Fibroblast of lung (primary cell): ENCODE results near the gene C11orf65. TPM values are rescaled to one million over a fixed set of nuclear protein-coding genes. Genes with fewer than 3 reads are reported as not detected.

Experiments
- DNase-seq, 2 donors: peaks; one replicate each; pipeline versions ENCODE4 v3.0.0 to v3.0.0-alpha.2; 2010; ENCODE audit warnings: low read depth in 2 of 2
- H2AFZ ChIP-seq: 2 replicates; pipeline ENCODE4 v1.5.1; 2012; ENCODE audit warnings: low read length, control low read depth, inconsistent platforms
- H3K27ac ChIP-seq: 2 replicates; pipeline ENCODE4 v1.5.1; 2011; ENCODE audit warnings: low read length, control low read depth; ENCODE audit not compliant: insufficient read depth
- H3K27me3 ChIP-seq: 2 replicates; pipeline ENCODE4 v1.5.1; 2011; ENCODE audit warnings: mild to moderate bottlenecking, low read length; ENCODE audit not compliant: control insufficient read depth, insufficient read depth
- H3K36me3 ChIP-seq: 2 replicates; pipeline ENCODE4 v1.5.1; 2011; ENCODE audit warnings: low read length; ENCODE audit not compliant: control insufficient read depth, insufficient read depth
- H3K4me1 ChIP-seq: 2 replicates; pipeline ENCODE4 v1.5.1; 2011; ENCODE audit warnings: low read length; ENCODE audit not compliant: control insufficient read depth, insufficient read depth; ENCODE audit errors: extremely low read depth
- H3K4me2 ChIP-seq: 2 replicates; pipeline ENCODE4 v1.5.1; 2011; ENCODE audit warnings: low read length, control low read depth; ENCODE audit not compliant: insufficient read depth; ENCODE audit errors: extremely low read depth
- H3K4me3 ChIP-seq, 4 experiments: fragments of 200-600 bp in 1 of 4; sonication (generic) in 1 of 4; replicated peaks in 1 of 4; 2 replicates each; pipeline ENCODE4 v1.5.1; 2011 to 2016; ENCODE audit warnings: low read length in 4 of 4, low read depth in 3 of 4, mild to moderate bottlenecking in 3 of 4, control low read depth in 2 of 4, inconsistent platforms in 1 of 4, mixed read lengths in 1 of 4; ENCODE audit not compliant: insufficient read depth in 1 of 4; ENCODE audit errors: control extremely low read depth in 1 of 4
- H3K79me2 ChIP-seq: 2 replicates; pipeline ENCODE4 v1.5.1; 2012; ENCODE audit warnings: mild to moderate bottlenecking, low read length, inconsistent platforms; ENCODE audit not compliant: control insufficient read depth, insufficient read depth
- H3K9ac ChIP-seq: 2 replicates; pipeline ENCODE4 v1.5.1; 2011; ENCODE audit warnings: mild to moderate bottlenecking, low read length, control low read depth; ENCODE audit not compliant: insufficient read depth
- H3K9me3 ChIP-seq: 2 replicates; pipeline ENCODE4 v1.5.1; 2012; ENCODE audit warnings: low read depth, low read length; ENCODE audit not compliant: control insufficient read depth, insufficient read depth
- H4K20me1 ChIP-seq: 2 replicates; pipeline ENCODE4 v1.5.1; 2011; ENCODE audit warnings: low read length; ENCODE audit not compliant: control insufficient read depth, insufficient read depth; ENCODE audit errors: extremely low read depth
- EZH2 ChIP-seq: IDR thresholded peaks from 2 replicates; pipeline ENCODE4 v1.5.1; 2012; ENCODE audit warnings: low read length, control low read depth, mild to moderate bottlenecking; ENCODE audit errors: missing control alignments
- polyA plus RNA-seq, 2 donors: library from polyadenylated mRNA; depleted of rRNA in 1 of 2; stranded (reverse) in 1 of 2; unstranded in 1 of 2; fragments of >200 nt; gene quantifications; 2 replicates each; pipeline ENCODE4 v1.2.1, GENCODE V29; 2011 to 2012; ENCODE audit warnings: missing spikeins in 1 of 2
- total RNA-seq: library from RNA; depleted of rRNA; stranded (reverse); fragments of >200 nt; gene quantifications from 2 replicates; pipeline ENCODE4 v1.2.1, GENCODE V29; 2014
- TF ChIP-seq, protein P1 (sequence below), 2 donors: IDR thresholded peaks in 1 of 2; conservative IDR thresholded peaks in 1 of 2; 1 replicate in 1 of 2; 2 replicates in 1 of 2; pipeline ENCODE4 v1.5.1; 2011 to 2012; ENCODE audit warnings: low read length in 2 of 2, control low read depth in 1 of 2, inconsistent platforms in 1 of 2, low read depth in 1 of 2, mild to moderate bottlenecking in 1 of 2

Gene C11orf65
- total and polyA plus RNA-seq, 2 donors (not counting 1 experiment from before 2014, with no cell fraction given), result 0.54 to 2.3 TPM

DNA sequence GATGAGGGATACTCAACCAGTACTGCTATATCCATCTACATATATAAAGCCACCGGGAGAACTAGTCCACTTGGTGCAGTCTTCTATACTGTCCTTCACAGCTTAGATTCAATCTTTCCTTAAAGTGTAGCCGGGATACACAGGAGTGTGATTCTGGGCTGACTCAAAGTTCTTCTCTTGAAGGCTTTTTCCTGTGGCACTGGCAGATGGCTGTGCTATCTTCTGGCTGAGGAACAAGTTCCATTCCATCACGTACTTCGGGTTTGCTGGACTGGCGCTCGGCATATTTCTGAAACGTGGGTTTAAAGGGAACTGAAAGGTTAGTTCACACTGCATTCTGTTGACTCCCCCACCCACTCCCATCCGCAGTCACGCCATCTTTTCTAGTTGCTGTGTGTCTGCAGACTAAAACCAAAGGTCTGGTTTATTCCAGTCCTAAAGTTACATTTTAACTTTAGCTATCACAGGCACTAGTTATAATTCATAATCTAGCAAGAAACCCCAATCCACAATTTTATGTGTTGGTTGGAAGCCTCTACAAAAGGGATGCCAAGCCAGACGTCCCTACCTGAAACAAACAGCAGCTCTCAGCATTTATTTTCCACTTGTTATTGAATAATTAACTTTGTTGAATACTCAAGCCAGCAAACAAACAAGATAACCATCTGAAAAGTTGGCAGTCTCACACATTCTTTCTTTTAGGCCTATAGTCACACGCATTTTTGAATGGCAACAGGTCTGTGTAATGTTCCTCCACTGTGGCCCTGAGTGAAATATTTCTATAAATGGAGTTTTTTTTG is 7.5 kb upstream of the C11orf65 start:
- H4K20me1 ChIP-seq, result no peaks in the 10 kb centered on the region
- no peaks in the 10 kb centered on the region for H3K27me3 ChIP-seq
- no peaks in the 10 kb centered on the region for H3K4me1 ChIP-seq
- TF ChIP-seq, protein P1, sequence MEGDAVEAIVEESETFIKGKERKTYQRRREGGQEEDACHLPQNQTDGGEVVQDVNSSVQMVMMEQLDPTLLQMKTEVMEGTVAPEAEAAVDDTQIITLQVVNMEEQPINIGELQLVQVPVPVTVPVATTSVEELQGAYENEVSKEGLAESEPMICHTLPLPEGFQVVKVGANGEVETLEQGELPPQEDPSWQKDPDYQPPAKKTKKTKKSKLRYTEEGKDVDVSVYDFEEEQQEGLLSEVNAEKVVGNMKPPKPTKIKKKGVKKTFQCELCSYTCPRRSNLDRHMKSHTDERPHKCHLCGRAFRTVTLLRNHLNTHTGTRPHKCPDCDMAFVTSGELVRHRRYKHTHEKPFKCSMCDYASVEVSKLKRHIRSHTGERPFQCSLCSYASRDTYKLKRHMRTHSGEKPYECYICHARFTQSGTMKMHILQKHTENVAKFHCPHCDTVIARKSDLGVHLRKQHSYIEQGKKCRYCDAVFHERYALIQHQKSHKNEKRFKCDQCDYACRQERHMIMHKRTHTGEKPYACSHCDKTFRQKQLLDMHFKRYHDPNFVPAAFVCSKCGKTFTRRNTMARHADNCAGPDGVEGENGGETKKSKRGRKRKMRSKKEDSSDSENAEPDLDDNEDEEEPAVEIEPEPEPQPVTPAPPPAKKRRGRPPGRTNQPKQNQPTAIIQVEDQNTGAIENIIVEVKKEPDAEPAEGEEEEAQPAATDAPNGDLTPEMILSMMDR (conservative IDR thresholded peaks at IDR 0.05 in 1 of 2, IDR thresholded peaks at IDR 0.05 in 1 of 2; ENCODE audit: low read depth in 1 of 2, low read length in 2 of 2), result no peak
- no peak for TF ChIP-seq EZH2
- H3K4me3 ChIP-seq, result no peak overlapping the region
- no peak overlapping the region for H3K4me2 ChIP-seq
- no peak overlapping the region for H3K9ac ChIP-seq
- no peaks in the 10 kb centered on the region for H3K79me2 ChIP-seq
- no peak overlapping the region for H2AFZ ChIP-seq
- H3K9me3 ChIP-seq, result no peaks in the 10 kb centered on the region
- DNase-seq, result no peak
- peaks cover 2% of the 10 kb centered on the region for H3K36me3 ChIP-seq
- H3K27ac ChIP-seq, result no peak overlapping the region

DNA sequence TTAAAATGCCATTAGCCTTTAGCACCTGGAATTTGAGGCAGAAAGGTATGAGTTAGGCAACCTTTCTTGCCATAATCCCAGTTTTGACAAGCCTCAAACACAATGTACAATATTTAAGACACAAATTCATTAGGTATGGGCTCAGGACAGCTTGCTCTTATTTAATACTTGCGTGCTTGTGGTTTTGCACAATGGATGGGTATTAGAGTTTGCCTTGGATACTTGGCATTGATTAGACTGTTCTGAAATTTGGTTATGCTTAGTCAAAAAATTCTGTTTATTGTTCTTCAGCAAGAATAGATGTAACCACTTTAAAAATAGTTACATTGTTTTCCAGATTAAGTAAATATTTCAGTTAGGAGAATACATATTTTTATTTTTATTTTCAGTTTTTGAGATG is 5.4 kb upstream of the C11orf65 start:
- H3K4me1 ChIP-seq, result no peaks in the 10 kb centered on the region
- H3K27ac ChIP-seq, result no peak overlapping the region
- peaks cover 2% of the 10 kb centered on the region for H3K36me3 ChIP-seq
- H3K4me2 ChIP-seq, result no peak overlapping the region
- H3K27me3 ChIP-seq, result no peaks in the 10 kb centered on the region
- no peaks in the 10 kb centered on the region for H3K9me3 ChIP-seq
- no peaks in the 10 kb centered on the region for H4K20me1 ChIP-seq
- TF ChIP-seq EZH2, result no peak
- TF ChIP-seq, protein P1 (conservative IDR thresholded peaks at IDR 0.05 in 1 of 2, IDR thresholded peaks at IDR 0.05 in 1 of 2; ENCODE audit: low read depth in 1 of 2, low read length in 2 of 2), result no peak
- H3K79me2 ChIP-seq, result no peaks in the 10 kb centered on the region
- no peak for DNase-seq
- H2AFZ ChIP-seq, result no peak overlapping the region
- H3K4me3 ChIP-seq, result no peak overlapping the region
- no peak overlapping the region for H3K9ac ChIP-seq

DNA sequence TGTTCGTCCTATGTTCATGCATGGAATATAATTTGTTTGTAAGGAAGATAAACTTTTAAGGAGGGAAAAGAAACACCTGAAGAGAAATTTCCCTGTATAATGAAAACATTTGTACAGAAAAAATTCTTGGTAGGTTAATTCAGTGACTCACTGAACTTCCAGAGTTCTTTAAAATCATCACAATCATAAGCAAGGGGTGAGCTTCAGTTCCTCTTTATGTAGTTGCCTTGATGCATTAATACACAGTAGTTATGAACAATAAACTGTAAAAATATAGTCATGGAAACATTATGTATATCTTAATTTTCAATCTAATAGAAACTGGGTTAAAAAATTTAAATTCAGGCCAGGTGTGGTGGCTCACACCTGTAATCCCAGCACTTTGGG is 1.1 kb upstream of the C11orf65 start:
- Histone ChIP-seq H3K4me2 (peak overlapping the region; percentile 83), H3K4me3 (no peak overlapping the region), H3K79me2 (no peaks in the 10 kb centered on the region), H3K9me3 (no peaks in the 10 kb centered on the region), H3K27me3 (no peaks in the 10 kb centered on the region), H4K20me1 (no peaks in the 10 kb centered on the region), H3K9ac (no peak overlapping the region), H2AFZ (peak overlapping the region; percentile 55), H3K36me3 (peaks cover 2% of the 10 kb centered on the region), H3K4me1 (no peaks in the 10 kb centered on the region), H3K27ac (peak overlapping the region; percentile 97)
- DNase-seq, result no peak
- no peak for TF ChIP-seq EZH2
- TF ChIP-seq, protein P1 (conservative IDR thresholded peaks at IDR 0.05 in 1 of 2, IDR thresholded peaks at IDR 0.05 in 1 of 2; ENCODE audit: low read depth in 1 of 2, low read length in 2 of 2), result no peak
